ENCODE results near the gene TBC1D22A. TPM values are rescaled to one million over a fixed set of nuclear protein-coding genes. Genes with fewer than 3 reads are reported as not detected.

Gene TBC1D22A
- total RNA-seq, 1 experiment from 2014 or later = 20.9 TPM

- no peak for DNase-seq (ENCODE audit: low read depth, low spot score)
- H3K36me3 ChIP-seq (ENCODE audit: control insufficient read depth in 1 of 2, insufficient read depth in 2 of 2, low read length in 2 of 2) = peaks cover 0 to 3% of the 10 kb centered on the region in 2 experiments; a peak in 1 of 4 replicates
- no peaks in the 10 kb centered on the region for H4K20me1 ChIP-seq (ENCODE audit: insufficient read depth)
- H3K4me2 ChIP-seq (ENCODE audit: low read length) = no peak overlapping the region
- no peak for TF ChIP-seq SP1 (IDR thresholded peaks at IDR 0.05; ENCODE audit: low read depth)
- TF ChIP-seq ZNF274 (IDR thresholded peaks at IDR 0.05; ENCODE audit: low read depth, low read length) = no peak
- TF ChIP-seq SIN3A (IDR thresholded peaks at IDR 0.05; ENCODE audit: low read depth) = no peak
- no peak for TF ChIP-seq CTCF (IDR thresholded peaks at IDR 0.05 in 2 of 3, conservative IDR thresholded peaks at IDR 0.05 in 1 of 3; ENCODE audit: borderline replicate concordance in 1 of 3, insufficient read depth in 1 of 3, low read depth in 2 of 3, low read length in 2 of 3)
- TF ChIP-seq POLR2A (IDR thresholded peaks at IDR 0.05; ENCODE audit: borderline replicate concordance, extremely low read depth, insufficient read depth, insufficient read length) = no peak
- no peak for TF ChIP-seq ATF3 (IDR thresholded peaks at IDR 0.05)
- no peak for TF ChIP-seq TCF7L2 (IDR thresholded peaks at IDR 0.05; ENCODE audit: borderline replicate concordance, extremely low read depth, insufficient read depth, insufficient read length)
- TF ChIP-seq JUND (IDR thresholded peaks at IDR 0.05) = no peak
- TF ChIP-seq ELF1 (IDR thresholded peaks at IDR 0.05; ENCODE audit: borderline replicate concordance, low read depth) = no peak
- TF ChIP-seq ZFX (IDR thresholded peaks at IDR 0.05) = no peak
- TF ChIP-seq CEBPB (IDR thresholded peaks at IDR 0.05; ENCODE audit: low read depth) = no peak
- no peak for TF ChIP-seq CBX3 (IDR thresholded peaks at IDR 0.05; ENCODE audit: low read depth)
- no peaks in the 10 kb centered on the region for H3K9me2 ChIP-seq (ENCODE audit: insufficient read depth)
- H3K79me2 ChIP-seq (ENCODE audit: insufficient read depth, low read length) = no peaks in the 10 kb centered on the region
- no peak overlapping the region for H2AFZ ChIP-seq (ENCODE audit: low read depth, low read length, poor library complexity, severe bottlenecking)
- ChIA-PET CTCF (no interaction called here), RAD21 (ENCODE audit: low non-redundant PET in 1 of 2, low total read pairs in 2 of 2, uncharacterized antibody in 2 of 2, unreplicated experiment in 2 of 2) (no interaction called here), POLR2A (no interaction called here)
- intact Hi-C loops (cut with micrococcal nuclease) = no loop called here
- no peaks in the 10 kb centered on the region for H3K4me1 ChIP-seq (ENCODE audit: control insufficient read depth in 1 of 2, insufficient read depth in 2 of 2, low read length in 2 of 2)
- H3K9me3 ChIP-seq (ENCODE audit: control insufficient read depth in 1 of 2, insufficient read depth in 1 of 2, low read depth in 1 of 2, low read length in 2 of 2) = no peaks in the 10 kb centered on the region
- H3K27ac ChIP-seq (ENCODE audit: low read depth, low read length) = no peak overlapping the region
- H3K9ac ChIP-seq (ENCODE audit: low read length) = no peak overlapping the region
- ATAC-seq = no peak
- BruUV-seq (replicated peaks) = no TSS peak
- H3K4me3 ChIP-seq (replicated peaks in 1 of 2; ENCODE audit: low read depth in 1 of 2, low read length in 2 of 2) = no peak overlapping the region
- H3K27me3 ChIP-seq (ENCODE audit: insufficient read depth, low read length) = no peaks in the 10 kb centered on the region
Measured at GRCh38 chr22:47011131-47011858, 248.8 kb downstream of the TBC1D22A start.
